NCI-H1092 treated with DMSO at 0.1 percent for 48 hours (cell line): ENCODE results near the gene SPACA7.

ENCODE experiments used
- DNase-seq: peaks from one replicate; lab custom pipeline; 2025; lab: John Stamatoyannopoulos, UW

Gene SPACA7

GRCh38 chr13:112376050-112376681, at the start of gene SPACA7:
Gene SPACA7 (plus strand): TSS chr13:112376355. CDS start chr13:112376386, 31 bp downstream.
- peak; percentile 55 for DNase-seq

GRCh38 chr13:112326821-112327370, 49.3 kb upstream of the SPACA7 start:
- DNase-seq: no peak

GRCh38 chr13:112328936-112329335, 47.2 kb upstream of the SPACA7 start:
- DNase-seq: no peak

- no peak for DNase-seq
Measured at GRCh38 chr13:112329376-112329775, 46.8 kb upstream of the SPACA7 start.

GRCh38 chr13:112330066-112330465, 46.1 kb upstream of the SPACA7 start:
- DNase-seq: no peak

GRCh38 chr13:112330479-112331381, 45.4 kb upstream of the SPACA7 start:
- peak; percentile 29 for DNase-seq

GRCh38 chr13:112331675-112332074, 44.5 kb upstream of the SPACA7 start:
- DNase-seq: no peak

- DNase-seq: no peak
Measured at GRCh38 chr13:112332727-112333126, 43.4 kb upstream of the SPACA7 start.

- DNase-seq: no peak
Measured at GRCh38 chr13:112333756-112334543, 42.2 kb upstream of the SPACA7 start.

GRCh38 chr13:112335135-112335534, 41.0 kb upstream of the SPACA7 start:
- DNase-seq: no peak

GRCh38 chr13:112341446-112341845, 34.7 kb upstream of the SPACA7 start:
- DNase-seq: no peak

GRCh38 chr13:112341976-112342735, 34.0 kb upstream of the SPACA7 start:
- DNase-seq: no peak

- DNase-seq: no peak
Measured at GRCh38 chr13:112342841-112343361, 33.3 kb upstream of the SPACA7 start.

- no peak for DNase-seq
Measured at GRCh38 chr13:112343591-112343990, 32.6 kb upstream of the SPACA7 start.

- no peak for DNase-seq
Measured at GRCh38 chr13:112345826-112346172, 30.4 kb upstream of the SPACA7 start.

- DNase-seq: peak; percentile 81
Measured at GRCh38 chr13:112346173-112346898, 29.8 kb upstream of the SPACA7 start.

- no peak for DNase-seq
Measured at GRCh38 chr13:112346899-112347229, 29.3 kb upstream of the SPACA7 start.

GRCh38 chr13:112347986-112348385, 28.2 kb upstream of the SPACA7 start:
- DNase-seq: no peak

GRCh38 chr13:112348642-112349345, 27.4 kb upstream of the SPACA7 start:
- DNase-seq: peak; percentile 5

GRCh38 chr13:112349681-112350080, 26.5 kb upstream of the SPACA7 start:
- DNase-seq: no peak
